SH-SY5Y (cell line): Measurements from ENCODE around the gene EIF1AD.

ENCODE experiments used
- GATA2 ChIP-seq: IDR thresholded peaks from 2 replicates; pipeline ENCODE4 v1.6.1; 2011; ENCODE audit warnings: mild to moderate bottlenecking, low read depth, low read length
- GATA3 ChIP-seq: IDR thresholded peaks from 2 replicates; pipeline ENCODE4 v1.6.1; 2011; ENCODE audit warnings: low read depth, mild to moderate bottlenecking, low read length, moderate library complexity

DNA sequence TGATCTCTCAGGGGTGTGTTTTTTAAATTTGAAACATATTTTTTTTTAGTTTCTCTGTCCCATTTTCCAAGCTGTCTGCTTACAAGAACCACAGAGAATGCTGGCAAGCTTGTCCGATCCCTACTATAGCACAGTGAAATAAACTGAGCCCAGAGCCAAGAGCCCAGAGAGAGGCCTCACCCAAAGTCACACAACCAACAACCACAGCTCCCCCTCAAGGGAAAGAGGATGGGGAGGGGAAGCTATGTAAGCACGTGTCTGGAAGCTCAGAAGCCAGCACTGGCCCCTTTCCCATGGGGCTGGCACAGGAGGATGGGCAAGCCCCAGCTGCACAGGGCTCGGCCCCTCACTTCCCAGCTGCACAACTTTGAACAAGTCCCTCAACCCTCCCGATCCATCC lies 43.7 kb downstream of the EIF1AD start:
- TF ChIP-seq GATA3 (no peak), GATA2 (no peak)
